ENCODE measurements around the gene C1orf232.

The C1orf232 gene

GRCh38 chr1:26125946-26126320, 42.8 kb downstream of the C1orf232 start:
- no peaks in the 10 kb centered on the region for H3K36me3 Mint-ChIP-seq
- peaks cover 55% of the 10 kb centered on the region for H3K4me1 Mint-ChIP-seq (ENCODE audit: low read depth)
- H3K27me3 Mint-ChIP-seq: no peaks in the 10 kb centered on the region
- no peaks in the 10 kb centered on the region for H3K9me3 Mint-ChIP-seq (ENCODE audit: low read depth)
- H3K27ac Mint-ChIP-seq: peak overlapping the region; percentile 55
- H3K4me3 Mint-ChIP-seq: peak overlapping the region; percentile 69

- H3K4me1 Mint-ChIP-seq (ENCODE audit: low read depth): peaks cover 56% of the 10 kb centered on the region
- H3K27me3 Mint-ChIP-seq: no peaks in the 10 kb centered on the region
- H3K36me3 Mint-ChIP-seq: no peaks in the 10 kb centered on the region
- H3K27ac Mint-ChIP-seq: no peak overlapping the region
- H3K9me3 Mint-ChIP-seq (ENCODE audit: low read depth): no peaks in the 10 kb centered on the region
- H3K4me3 Mint-ChIP-seq: no peak overlapping the region
Measured at GRCh38 chr1:26125382-26125781, 43.4 kb downstream of the C1orf232 start.

- H3K27ac Mint-ChIP-seq: peak overlapping the region; percentile 16
- no peaks in the 10 kb centered on the region for H3K27me3 Mint-ChIP-seq
- H3K9me3 Mint-ChIP-seq (ENCODE audit: low read depth): no peaks in the 10 kb centered on the region
- no peak overlapping the region for H3K4me3 Mint-ChIP-seq
- no peaks in the 10 kb centered on the region for H3K36me3 Mint-ChIP-seq
- H3K4me1 Mint-ChIP-seq (ENCODE audit: low read depth): peaks cover 63% of the 10 kb centered on the region
Measured at GRCh38 chr1:26124418-26125331, 44.1 kb downstream of the C1orf232 start.

- H3K27me3 Mint-ChIP-seq: no peaks in the 10 kb centered on the region
- peak overlapping the region; percentile 48 for H3K27ac Mint-ChIP-seq
- H3K36me3 Mint-ChIP-seq: no peaks in the 10 kb centered on the region
- H3K4me3 Mint-ChIP-seq: no peak overlapping the region
- H3K4me1 Mint-ChIP-seq (ENCODE audit: low read depth): peaks cover 70% of the 10 kb centered on the region
- H3K9me3 Mint-ChIP-seq (ENCODE audit: low read depth): no peaks in the 10 kb centered on the region
Measured at GRCh38 chr1:26122988-26123973, 45.5 kb downstream of the C1orf232 start.

GRCh38 chr1:26121854-26122773, 46.6 kb downstream of the C1orf232 start:
- H3K27ac Mint-ChIP-seq: peak overlapping the region; percentile 70
- H3K4me3 Mint-ChIP-seq: no peak overlapping the region
- H3K4me1 Mint-ChIP-seq (ENCODE audit: low read depth): peaks cover 64% of the 10 kb centered on the region
- H3K27me3 Mint-ChIP-seq: no peaks in the 10 kb centered on the region
- no peaks in the 10 kb centered on the region for H3K9me3 Mint-ChIP-seq (ENCODE audit: low read depth)
- no peaks in the 10 kb centered on the region for H3K36me3 Mint-ChIP-seq

GRCh38 chr1:26119892-26120608, 48.7 kb downstream of the C1orf232 start:
- H3K27ac Mint-ChIP-seq: peak overlapping the region; percentile 87
- H3K4me3 Mint-ChIP-seq: peak overlapping the region; percentile 17
- H3K27me3 Mint-ChIP-seq: no peaks in the 10 kb centered on the region
- H3K36me3 Mint-ChIP-seq: no peaks in the 10 kb centered on the region
- peaks cover 46% of the 10 kb centered on the region for H3K4me1 Mint-ChIP-seq (ENCODE audit: low read depth)
- H3K9me3 Mint-ChIP-seq (ENCODE audit: low read depth): no peaks in the 10 kb centered on the region

- peaks cover 41% of the 10 kb centered on the region for H3K4me1 Mint-ChIP-seq (ENCODE audit: low read depth)
- no peak overlapping the region for H3K27ac Mint-ChIP-seq
- no peaks in the 10 kb centered on the region for H3K36me3 Mint-ChIP-seq
- H3K27me3 Mint-ChIP-seq: no peaks in the 10 kb centered on the region
- peak overlapping the region; percentile 4 for H3K4me3 Mint-ChIP-seq
- no peaks in the 10 kb centered on the region for H3K9me3 Mint-ChIP-seq (ENCODE audit: low read depth)
Measured at GRCh38 chr1:26114165-26114927, 54.4 kb downstream of the C1orf232 start.
